H1 (cell line): ENCODE results near the gene PRRG3. TPM values are rescaled to one million over a fixed set of nuclear protein-coding genes. Genes with fewer than 3 reads are reported as not detected.

Experiments
- CTCF ChIA-PET: fragments of 300-600 bp; sonication (Branson Sonifier 250); formaldehyde crosslinking; loops from one replicate; lab custom pipeline; 2021; ENCODE audit not compliant: partially characterized antibody; lab: Charles Lee
- POLR2A ChIA-PET: fragments of 300-600 bp; sonication (Branson Sonifier 250); formaldehyde crosslinking; loops from one replicate; lab custom pipeline; 2021; ENCODE audit warnings: inconsistent platforms; ENCODE audit not compliant: partially characterized antibody; lab: Charles Lee
- DNase-seq, 2 experiments: peaks; one replicate each; pipeline versions ENCODE4 v3.0.0 to v3.0.0-alpha.2; 2010 to 2022; ENCODE audit warnings: low spot score in 2 of 2, low read depth in 1 of 2, mixed read lengths in 1 of 2
- FAIRE-seq: peaks from 2 replicates; lab custom pipeline; 2011; peaks lifted over from hg19 to GRCh38; lab: Jason Lieb, UNC
- H2AFZ ChIP-seq: 2 replicates; pipeline ENCODE4 v1.8.1; 2012; ENCODE audit warnings: low read length, inconsistent platforms
- H2AK5ac ChIP-seq: 2 replicates; pipeline ENCODE4 v1.6.1; 2013; ENCODE audit warnings: low read depth, low read length
- H2BK120ac ChIP-seq: replicated peaks from 2 replicates; pipeline ENCODE3; 2013; ENCODE audit warnings: low read depth, low read length, inconsistent platforms
- H2BK12ac ChIP-seq: 2 replicates; pipeline ENCODE4 v1.6.1; 2013; ENCODE audit warnings: low read depth, low read length
- H2BK15ac ChIP-seq: 2 replicates; pipeline ENCODE4 v1.6.1; 2013; ENCODE audit warnings: low read length
- H2BK20ac ChIP-seq: 2 replicates; pipeline ENCODE4 v1.6.1; 2013; ENCODE audit warnings: low read length
- H2BK5ac ChIP-seq: 2 replicates; pipeline ENCODE4 v1.6.1; 2013; ENCODE audit warnings: low read depth, low read length
- H3K14ac ChIP-seq: 2 replicates; pipeline ENCODE4 v1.6.1; 2013; ENCODE audit warnings: inconsistent platforms; ENCODE audit not compliant: insufficient read length
- H3K18ac ChIP-seq: 2 replicates; pipeline ENCODE4 v1.6.1; 2013; ENCODE audit warnings: low read length; ENCODE audit errors: extremely low read depth
- H3K23ac ChIP-seq: 2 replicates; pipeline ENCODE4 v1.6.1; 2013; ENCODE audit warnings: inconsistent platforms; ENCODE audit not compliant: insufficient read length
- H3K23me2 ChIP-seq: 2 replicates; pipeline ENCODE4 v1.6.1; 2013; ENCODE audit warnings: low read depth, low read length
- H3K27ac ChIP-seq: 2 replicates; pipeline ENCODE4 v1.6.1; 2011; ENCODE audit warnings: low read depth, low read length, inconsistent platforms
- H3K27me3 ChIP-seq, 4 experiments: replicated peaks in 1 of 4; 1 replicate in 1 of 4; 2 replicates in 3 of 4; pipeline versions ENCODE4 v1.6.1 to v1.8.1; 2011 to 2013; ENCODE audit warnings: low read length in 3 of 4, mild to moderate bottlenecking in 3 of 4, inconsistent platforms in 2 of 4, mixed read lengths in 2 of 4, moderate library complexity in 1 of 4; ENCODE audit not compliant: control insufficient read depth in 3 of 4, insufficient read depth in 3 of 4; ENCODE audit errors: extremely low read depth in 1 of 4
- H3K36me3 ChIP-seq, 4 experiments: 2 replicates each; pipeline versions ENCODE4 v1.6.1 to v1.8.1; 2011 to 2013; ENCODE audit warnings: mild to moderate bottlenecking in 4 of 4, low read length in 3 of 4, moderate library complexity in 2 of 4, control low read depth in 1 of 4, inconsistent platforms in 1 of 4; ENCODE audit not compliant: insufficient read depth in 4 of 4, control insufficient read depth in 2 of 4
- H3K4ac ChIP-seq: replicated peaks from 2 replicates; pipeline ENCODE3; 2013; ENCODE audit warnings: low read length, low read depth, mixed read lengths, inconsistent platforms; ENCODE audit not compliant: insufficient read length
- H3K4me1 ChIP-seq, 4 experiments: replicated peaks in 1 of 4; 1 replicate in 1 of 4; 2 replicates in 3 of 4; pipeline versions ENCODE4 v1.6.1 to v1.8.1; 2011 to 2013; ENCODE audit warnings: low read length in 3 of 4, inconsistent platforms in 2 of 4, mixed read lengths in 1 of 4; ENCODE audit not compliant: insufficient read depth in 4 of 4, control insufficient read depth in 3 of 4
- H3K4me2 ChIP-seq, 2 experiments: 2 replicates each; pipeline versions ENCODE4 v1.6.1 to v1.8.1; 2011 to 2013; ENCODE audit warnings: low read depth in 2 of 2, low read length in 2 of 2, control low read depth in 1 of 2, inconsistent platforms in 1 of 2, mild to moderate bottlenecking in 1 of 2; ENCODE audit not compliant: insufficient read depth in 1 of 2
- H3K4me3 ChIP-seq, 4 experiments: fragments of 200-600, 300-600 bp in 1 of 4; sonication (generic), shearing (Covaris generic), sonication (Bioruptor Twin) in 1 of 4; 2 replicates each; pipeline versions ENCODE4 v1.5.1 to v1.8.1; 2011 to 2016; ENCODE audit warnings: low read length in 4 of 4, low read depth in 3 of 4, control low read depth in 2 of 4, inconsistent platforms in 2 of 4, mild to moderate bottlenecking in 2 of 4, mixed read lengths in 1 of 4, moderate library complexity in 1 of 4; ENCODE audit not compliant: insufficient read depth in 2 of 4; ENCODE audit errors: extremely low read depth in 1 of 4
- H3K56ac ChIP-seq: replicated peaks from 2 replicates; pipeline ENCODE3; 2013; ENCODE audit warnings: low read depth, mild to moderate bottlenecking, mixed read lengths, low read length, inconsistent platforms; ENCODE audit not compliant: insufficient read length
- H3K79me1 ChIP-seq: 2 replicates; pipeline ENCODE4 v1.6.1; 2013; ENCODE audit warnings: low read depth, low read length, control low read depth
- H3K79me2 ChIP-seq, 2 experiments: 2 replicates each; pipeline versions ENCODE4 v1.6.1 to v1.8.1; 2012 to 2013; ENCODE audit warnings: low read length in 2 of 2, mild to moderate bottlenecking in 2 of 2, inconsistent platforms in 1 of 2; ENCODE audit not compliant: insufficient read depth in 2 of 2, control insufficient read depth in 1 of 2
- H3K9ac ChIP-seq, 4 experiments: replicated peaks in 1 of 4; 1 replicate in 1 of 4; 2 replicates in 3 of 4; pipeline versions ENCODE4 v1.6.1 to v1.8.1; 2011 to 2013; ENCODE audit warnings: low read depth in 3 of 4, low read length in 3 of 4, control low read depth in 2 of 4, mild to moderate bottlenecking in 2 of 4, moderate library complexity in 2 of 4, inconsistent platforms in 1 of 4; ENCODE audit errors: extremely low read depth in 1 of 4
- H3K9me3 ChIP-seq, 2 experiments: 2 replicates each; pipeline versions ENCODE4 v1.6.1 to v1.8.1; 2012 to 2013; ENCODE audit warnings: mild to moderate bottlenecking in 2 of 2, moderate library complexity in 2 of 2, control low read depth in 1 of 2, inconsistent platforms in 1 of 2, low read depth in 1 of 2, low read length in 1 of 2, mixed read lengths in 1 of 2; ENCODE audit not compliant: insufficient read depth in 2 of 2
- H4K20me1 ChIP-seq, 2 experiments: replicated peaks in 1 of 2; 2 replicates each; pipeline versions ENCODE3 to v1.8.1; 2011 to 2013; ENCODE audit warnings: inconsistent platforms in 2 of 2, low read length in 2 of 2, mild to moderate bottlenecking in 1 of 2; ENCODE audit not compliant: insufficient read depth in 2 of 2, control insufficient read depth in 1 of 2
- H4K5ac ChIP-seq: 2 replicates; pipeline ENCODE4 v1.6.1; 2013; ENCODE audit warnings: low read length, low read depth, mixed read lengths, inconsistent platforms; ENCODE audit not compliant: insufficient read length
- H4K8ac ChIP-seq: 2 replicates; pipeline ENCODE4 v1.8.0; 2013; ENCODE audit warnings: mild to moderate bottlenecking, moderate library complexity, low read length, inconsistent platforms; ENCODE audit not compliant: insufficient read depth; ENCODE audit errors: extremely low read depth
- H4K91ac ChIP-seq: replicated peaks from 2 replicates; pipeline ENCODE3; 2013; ENCODE audit warnings: low read length, mixed read lengths, inconsistent platforms; ENCODE audit not compliant: insufficient read length
- CTCF ChIP-seq, 3 experiments: IDR thresholded peaks; 1 replicate in 2 of 3; 2 replicates in 1 of 3; pipeline versions ENCODE4 v1.5.1 to v1.6.1; 2011; ENCODE audit warnings: low read length in 3 of 3, mild to moderate bottlenecking in 3 of 3, inconsistent platforms in 2 of 3, low read depth in 1 of 3, moderate library complexity in 1 of 3; ENCODE audit not compliant: insufficient read depth in 1 of 3; ENCODE audit errors: control extremely low read depth in 1 of 3
- EZH2 ChIP-seq: fragments of 200-600 bp; sonication (generic); IDR thresholded peaks from 2 replicates; pipeline ENCODE4 v1.7.1; 2012; ENCODE audit warnings: low read depth, mild to moderate bottlenecking, moderate library complexity, low read length, inconsistent platforms; ENCODE audit not compliant: severe bottlenecking
- FOSL1 ChIP-seq: IDR thresholded peaks from 2 replicates; pipeline ENCODE4 v1.6.1; 2011; ENCODE audit warnings: mild to moderate bottlenecking, low read depth, low read length, moderate library complexity; ENCODE audit not compliant: insufficient read depth
- HDAC2 ChIP-seq, 2 experiments: fragments of 300-600 bp in 1 of 2; sonication (generic) in 1 of 2; IDR thresholded peaks; 2 replicates each; pipeline ENCODE4 v1.6.1; 2011 to 2012; ENCODE audit warnings: low read depth in 2 of 2, low read length in 2 of 2, mild to moderate bottlenecking in 2 of 2, moderate library complexity in 2 of 2, borderline replicate concordance in 1 of 2, inconsistent platforms in 1 of 2
- POU5F1 ChIP-seq: IDR thresholded peaks from 2 replicates; pipeline ENCODE4 v1.6.1; 2011; ENCODE audit warnings: low read depth, mild to moderate bottlenecking, low read length, moderate library complexity
- RXRA ChIP-seq: IDR thresholded peaks from 2 replicates; pipeline ENCODE4 v1.6.1; 2011; ENCODE audit warnings: low read depth, mild to moderate bottlenecking, low read length, moderate library complexity; ENCODE audit not compliant: insufficient read depth
- SP1 ChIP-seq: IDR thresholded peaks from 2 replicates; pipeline ENCODE4 v1.6.1; 2011; ENCODE audit warnings: low read depth, low read length
- TEAD4 ChIP-seq: IDR thresholded peaks from 2 replicates; pipeline ENCODE4 v1.6.1; 2012; ENCODE audit warnings: low read depth, low read length, inconsistent platforms, mixed read lengths
- USF2 ChIP-seq: IDR thresholded peaks from 2 replicates; pipeline ENCODE4 v1.6.1; 2011; ENCODE audit warnings: low read length, improper control_type of control experiment
- WGBS, 2 experiments: shearing (Covaris generic) in 1 of 2; methylation state at CpG; one replicate each; pipeline versions ENCODE4 v1.1.6 to v1.1.7; 2013 to 2015; ENCODE audit warnings: low lambda C conversion rate in 2 of 2, mixed read lengths in 2 of 2, inconsistent platforms in 1 of 2, low coverage in 1 of 2, missing lambda C conversion rate in 1 of 2; ENCODE audit not compliant: insufficient replicate concordance in 2 of 2, insufficient coverage in 1 of 2, insufficient read length in 1 of 2; ENCODE audit errors: extremely low coverage in 1 of 2, missing lambda C conversion rate in 1 of 2; 5-methylcytosine and 5-hydroxymethylcytosine counted together
- polyA plus RNA-seq, 7 experiments: library from polyadenylated mRNA; depleted of rRNA in 3 of 7; stranded (reverse) in 5 of 7; unstranded in 2 of 7; fragments of >200 nt in 5 of 7; fragments of 200-250 nt in 2 of 7; gene quantifications; 1 replicate in 5 of 7; 2 replicates in 1 of 7; 4 replicates in 1 of 7; pipeline versions ENCODE4 v1.2.1 to v1.2.3, GENCODE V29; 2011 to 2013; ENCODE audit warnings: missing spikeins in 2 of 7, mixed read lengths in 2 of 7
- total RNA-seq: library from RNA; stranded (reverse); fragmentation: NEBNext Ultra II Directional; extraction: Animal tissue kit (Norgen Biotek cat#: 25700); gene quantifications from 2 replicates; pipeline ENCODE4 v1.2.1, GENCODE V29; 2021

The PRRG3 gene
- total and polyA plus RNA-seq, 2 of the 8 experiments (the other 6 are each of a cell fraction or from before 2014, with no cell fraction given) = 4.2 to 5.4 TPM

- Histone ChIP-seq H3K36me3 (no peaks in the 10 kb centered on the region), H4K20me1 (no peaks in the 10 kb centered on the region), H3K4me2 (no peak overlapping the region), H3K9ac (no peak overlapping the region), H3K79me1 (no peaks in the 10 kb centered on the region), H3K9me3 (no peaks in the 10 kb centered on the region), H2BK5ac (no peak overlapping the region), H2BK12ac (no peak overlapping the region), H2BK15ac (no peak overlapping the region), H3K23ac (no peak overlapping the region), H3K27me3 (0 out of 7 replicates have a peak, but pooled peaks cover 0 to 2% (median 0%) of the 10 kb centered on the region in 4 experiments), H3K56ac (no peak overlapping the region), H2AFZ (no peak overlapping the region), H3K14ac (no peak overlapping the region), H4K8ac (no peak overlapping the region), H2AK5ac (no peak overlapping the region), H3K4me1 (no peaks in the 10 kb centered on the region), H3K79me2 (no peaks in the 10 kb centered on the region), H3K23me2 (no peaks in the 10 kb centered on the region), H4K91ac (no peak overlapping the region), H3K4me3 (no peak overlapping the region), H3K27ac (no peak overlapping the region), H3K18ac (no peak overlapping the region), H2BK120ac (no peak overlapping the region), H4K5ac (no peak overlapping the region), H2BK20ac (no peak overlapping the region), H3K4ac (no peak overlapping the region)
- ChIA-PET CTCF (interaction anchor here (0.8 to 3.5 kb wide), 6 partner anchors 220 to 887 kb away, joined by 4 to 14 read pairs (median 6); partner anchors contain the start of gene GABRE), POLR2A (no interaction called here)
- 88% methylated on average over 10 of the region's 11 CpGs; no CpG with 5 or more reads in 1 of the 2 experiments for WGBS, 2 experiments
- FAIRE-seq (no peak), DNase-seq (no peak)
- TF ChIP-seq POU5F1 = no peak
- no peak for TF ChIP-seq HDAC2 (IDR thresholded peaks at IDR 0.05; ENCODE audit: borderline replicate concordance in 1 of 2, low read depth in 2 of 2, low read length in 2 of 2)
- TF ChIP-seq EZH2 = no peak
- TF ChIP-seq TEAD4 = no peak
- no peak for TF ChIP-seq FOSL1
- no peak for TF ChIP-seq SP1
- TF ChIP-seq CTCF (IDR thresholded peaks at IDR 0.05; ENCODE audit: control extremely low read depth in 1 of 3, insufficient read depth in 1 of 3, low read depth in 1 of 3, low read length in 3 of 3) = no peak
- no peak for TF ChIP-seq RXRA
- TF ChIP-seq USF2 = no peak
These were observed 59.5 kb downstream of the PRRG3 start for GRCh38 chrX:151754641-151755215.
